PC-3 (cell line): ENCODE measurements around the gene ATXN1L. TPM values are rescaled to one million over a fixed set of nuclear protein-coding genes. Genes with fewer than 3 reads are reported as not detected.

Experiments
- ATAC-seq: fragments of 200-7000 bp; cut with Tn5 transposase; 2 replicates; pipeline ENCODE4 v1.9.1; 2020; ENCODE audit warnings: mild to moderate bottlenecking, moderate library complexity
- BruUV-seq: library from RNA; stranded (reverse); fragments of 400-500 nt; replicated peaks from 2 replicates; lab custom pipeline; 2021; lab: Mats Ljungman, UMichigan
- CTCF ChIA-PET: fragments of 300-600 bp; sonication (Branson Sonifier 250); formaldehyde crosslinking; loops from one replicate; lab custom pipeline; 2022; ENCODE audit warnings: antibody characterized with exemption; lab: Charles Lee
- POLR2A ChIA-PET: fragments of 300-600 bp; sonication (Branson Sonifier 250); formaldehyde crosslinking; loops from one replicate; lab custom pipeline; 2022; ENCODE audit warnings: antibody characterized with exemption; ENCODE audit not compliant: unreplicated experiment; lab: Charles Lee
- DNase-seq: peaks from one replicate; pipeline ENCODE4 v3.0.0-alpha.2; 2015
- H2AFZ ChIP-seq: fragments of 300-600 bp; sonication (generic); 2 replicates; pipeline ENCODE4 v1.6.0; 2016; ENCODE audit warnings: antibody characterized with exemption, low read length
- H3F3A ChIP-seq: fragments of 300-600 bp; sonication (generic); one replicate; pipeline ENCODE4 v1.6.0; 2017; ENCODE audit warnings: antibody characterized with exemption, low read length, control low read depth, mild to moderate bottlenecking; ENCODE audit not compliant: unreplicated experiment
- H3K27ac ChIP-seq: fragments of 300-600 bp; sonication (generic); 2 replicates; pipeline ENCODE4 v1.5.1; 2016; ENCODE audit warnings: mild to moderate bottlenecking, low read length
- H3K27me3 ChIP-seq: fragments of 300-600 bp; sonication (generic); 2 replicates; pipeline ENCODE4 v1.6.1; 2016; ENCODE audit warnings: low read length, mixed read lengths
- H3K36me3 ChIP-seq: fragments of 300-600 bp; sonication (generic); 2 replicates; pipeline ENCODE4 v1.6.1; 2016; ENCODE audit warnings: low read depth, mixed run types, low read length, mixed read lengths
- H3K4me1 ChIP-seq: fragments of 300-600 bp; sonication (generic); 2 replicates; pipeline ENCODE4 v1.5.1; 2016; ENCODE audit warnings: low read length; ENCODE audit not compliant: insufficient read depth
- H3K4me2 ChIP-seq: fragments of 300-600 bp; sonication (generic); 2 replicates; pipeline ENCODE4 v1.6.0; 2016; ENCODE audit warnings: low read length
- H3K4me3 ChIP-seq: fragments of 300-600 bp; sonication (generic); 2 replicates; pipeline ENCODE4 v1.5.1; 2016; ENCODE audit warnings: mild to moderate bottlenecking, low read length, mixed read lengths
- H3K79me2 ChIP-seq: fragments of 300-600 bp; sonication (generic); 2 replicates; pipeline ENCODE4 v1.6.1; 2017; ENCODE audit warnings: low read length, mixed read lengths
- H3K9ac ChIP-seq: fragments of 300-600 bp; sonication (generic); 2 replicates; pipeline ENCODE4 v1.6.0; 2016; ENCODE audit warnings: mild to moderate bottlenecking, low read length
- H3K9me2 ChIP-seq: fragments of 300-600 bp; sonication (generic); replicated peaks from 2 replicates; pipeline ENCODE4 v1.6.1; 2016; ENCODE audit warnings: mixed run types, low read length, mixed read lengths
- H3K9me3 ChIP-seq: fragments of 300-600 bp; sonication (generic); 2 replicates; pipeline ENCODE4 v1.6.1; 2016; ENCODE audit warnings: low read length, mixed read lengths
- H4K20me1 ChIP-seq: fragments of 300-600 bp; sonication (generic); 2 replicates; pipeline ENCODE4 v1.6.1; 2016; ENCODE audit warnings: low read length, mixed read lengths
- CTCF ChIP-seq: fragments of 300-600 bp; sonication (generic); conservative IDR thresholded peaks from 2 replicates; pipeline ENCODE4 v1.5.1; 2017; ENCODE audit warnings: antibody characterized with exemption, low read depth, mild to moderate bottlenecking, low read length
- EZH2 ChIP-seq: fragments of 300-600 bp; sonication (generic); IDR thresholded peaks from one replicate; pipeline ENCODE4 v1.6.1; 2017; ENCODE audit warnings: antibody characterized with exemption, mild to moderate bottlenecking, low read length; ENCODE audit not compliant: unreplicated experiment
- EZH2phosphoT487 ChIP-seq: fragments of 300-600 bp; sonication (generic); IDR thresholded peaks from 2 replicates; pipeline ENCODE4 v1.6.1; 2018; ENCODE audit warnings: mild to moderate bottlenecking, antibody characterized with exemption, low read length, borderline replicate concordance
- intact Hi-C: fragments of 100-400 bp; cut with micrococcal nuclease; formaldehyde crosslinking; loops from 2 replicates; pipeline ENCODE4 v1.9.0; 2023
- total RNA-seq: library from RNA; depleted of rRNA; stranded (reverse); fragments of >200 nt; gene quantifications from 2 replicates; pipeline ENCODE4 v1.2.3, GENCODE V29; 2014

The ATXN1L gene
- total RNA-seq, 1 experiment from 2014 or later = 8.5 TPM

GRCh38 chr16:71885261-71885650, 39.5 kb downstream of the ATXN1L start:
- Histone ChIP-seq H3K9ac (no peak overlapping the region), H3K79me2 (no peaks in the 10 kb centered on the region), H4K20me1 (no peaks in the 10 kb centered on the region), H3F3A (no peaks in the 10 kb centered on the region), H3K27ac (no peak overlapping the region), H3K27me3 (no peaks in the 10 kb centered on the region), H3K4me1 (peaks cover 5% of the 10 kb centered on the region; the same call in 1 of the 2 replicates), H3K9me3 (no peaks in the 10 kb centered on the region), H3K9me2 (no peaks in the 10 kb centered on the region), H3K4me3 (peak overlapping the region; percentile 88; the same call in 1 of the 2 replicates), H3K4me2 (peak overlapping the region; percentile 98; the same call in 1 of the 2 replicates), H3K36me3 (no peaks in the 10 kb centered on the region), H2AFZ (0 out of 2 replicates have a peak overlapping the region, but pooled peaks have one; percentile 37)
- ATAC-seq (no peak), DNase-seq (peak; percentile 24)
- BruUV-seq = no TSS peak
- ChIA-PET POLR2A (interaction anchor here (0.7 kb wide), 1 partner anchor 37 kb away, joined by 4 read pairs; no protein-coding TSS in a partner anchor), CTCF (no interaction called here)
- intact Hi-C loops = loop anchor here (10.0 kb wide), 1 partner anchor 110 kb away; no protein-coding TSS in a partner anchor
- TF ChIP-seq EZH2 (no peak), EZH2phosphoT487 (no peak), CTCF (no peak)

GRCh38 chr16:71889147-71889546, 43.4 kb downstream of the ATXN1L start:
- Histone ChIP-seq H3K4me2 (no peak overlapping the region), H3F3A (no peaks in the 10 kb centered on the region), H3K36me3 (no peaks in the 10 kb centered on the region), H3K27ac (no peak overlapping the region), H3K9me3 (no peaks in the 10 kb centered on the region), H3K4me1 (peaks cover 4% of the 10 kb centered on the region; the same call in 1 of the 2 replicates), H3K4me3 (no peak overlapping the region), H2AFZ (no peak overlapping the region), H3K79me2 (no peaks in the 10 kb centered on the region), H4K20me1 (no peaks in the 10 kb centered on the region), H3K9me2 (no peaks in the 10 kb centered on the region), H3K9ac (no peak overlapping the region), H3K27me3 (no peaks in the 10 kb centered on the region)
- no peak for ATAC-seq
- TF ChIP-seq EZH2phosphoT487 = no peak
- no peak for TF ChIP-seq EZH2
- no peak for TF ChIP-seq CTCF
- ChIA-PET CTCF (no interaction called here), POLR2A (no interaction called here)
- DNase-seq = no peak
- intact Hi-C loops = loop anchor here (10.0 kb wide), 1 partner anchor 114 kb away; no protein-coding TSS in a partner anchor
- BruUV-seq = no TSS peak

GRCh38 chr16:71893888-71894228, 48.1 kb downstream of the ATXN1L start:
- POLR2A ChIA-PET = no interaction called here
- H3F3A ChIP-seq = no peaks in the 10 kb centered on the region
- intact Hi-C loops = loop anchor here (5.0 kb wide), 1 partner anchor 198 kb away; the partner anchor contains the start of genes DHX38 and TXNL4B

More at GRCh38 chr16:71893888-71894228, 48.1 kb downstream of the ATXN1L start:
- Histone ChIP-seq H3K79me2 (peaks cover 36% of the 10 kb centered on the region), H3K27me3 (no peaks in the 10 kb centered on the region), H2AFZ (peak overlapping the region; percentile 88), H3K9ac (peak overlapping the region; percentile 98), H3K4me2 (peak overlapping the region; percentile 98), H3K9me3 (no peaks in the 10 kb centered on the region), H3K27ac (0 out of 2 replicates have a peak overlapping the region, but pooled peaks have one; percentile 82), H4K20me1 (peaks cover 15% of the 10 kb centered on the region; the same call in 1 of the 2 replicates), H3K36me3 (no peaks in the 10 kb centered on the region), H3K4me1 (peaks cover 13% of the 10 kb centered on the region; the same call in 1 of the 2 replicates), H3K4me3 (peak overlapping the region; percentile 100), H3K9me2 (no peaks in the 10 kb centered on the region)
- no TSS peak for BruUV-seq
- TF ChIP-seq CTCF (no peak), EZH2 (no peak), EZH2phosphoT487 (no peak)
- CTCF ChIA-PET = no interaction called here
- ATAC-seq = no peak
- DNase-seq = no peak
